Osteocyte (in vitro differentiated cells): ENCODE data around the gene TXNRD3. TPM values are rescaled to one million over a fixed set of nuclear protein-coding genes. Genes with fewer than 3 reads are reported as not detected.

Source experiments
- DNase-seq: peaks from one replicate; pipeline ENCODE4 v3.0.0; 2021; ENCODE audit warnings: mixed read lengths; ENCODE audit not compliant: unreplicated experiment; ENCODE audit errors: extremely low spot score
- H3K27ac Mint-ChIP-seq: one replicate; pipeline ENCODE4 v1.8.0; 2021; ENCODE audit warnings: mild to moderate bottlenecking, mixed read lengths; ENCODE audit not compliant: unreplicated experiment
- H3K27me3 Mint-ChIP-seq: one replicate; pipeline ENCODE4 v1.8.0; 2021; ENCODE audit warnings: mixed read lengths; ENCODE audit not compliant: unreplicated experiment
- H3K36me3 Mint-ChIP-seq: one replicate; pipeline ENCODE4 v1.8.0; 2021; ENCODE audit warnings: mixed read lengths; ENCODE audit not compliant: unreplicated experiment
- H3K4me1 Mint-ChIP-seq: one replicate; pipeline ENCODE4 v1.8.0; 2021; ENCODE audit warnings: mixed read lengths; ENCODE audit not compliant: unreplicated experiment
- H3K4me3 Mint-ChIP-seq: one replicate; pipeline ENCODE4 v1.8.0; 2021; ENCODE audit warnings: mild to moderate bottlenecking, moderate library complexity, mixed read lengths; ENCODE audit not compliant: unreplicated experiment
- H3K9me3 Mint-ChIP-seq: one replicate; pipeline ENCODE4 v1.8.0; 2021; ENCODE audit warnings: mixed read lengths; ENCODE audit not compliant: unreplicated experiment
- total RNA-seq: library from RNA; stranded (reverse); gene quantifications from 2 replicates; pipeline ENCODE4 v1.2.1, GENCODE V29; 2021
- TF ChIP-seq, protein P1 (sequence below): fragments of 200-600 bp; sonication (generic); IDR thresholded peaks from 2 replicates; pipeline ENCODE4 v1.5.0; 2021; ENCODE audit warnings: antibody characterized with exemption, mild to moderate bottlenecking, moderate library complexity

TXNRD3 gene
- total RNA-seq, 1 donor from 2014 or later, result 17.6 TPM

- TF ChIP-seq, protein P1, sequence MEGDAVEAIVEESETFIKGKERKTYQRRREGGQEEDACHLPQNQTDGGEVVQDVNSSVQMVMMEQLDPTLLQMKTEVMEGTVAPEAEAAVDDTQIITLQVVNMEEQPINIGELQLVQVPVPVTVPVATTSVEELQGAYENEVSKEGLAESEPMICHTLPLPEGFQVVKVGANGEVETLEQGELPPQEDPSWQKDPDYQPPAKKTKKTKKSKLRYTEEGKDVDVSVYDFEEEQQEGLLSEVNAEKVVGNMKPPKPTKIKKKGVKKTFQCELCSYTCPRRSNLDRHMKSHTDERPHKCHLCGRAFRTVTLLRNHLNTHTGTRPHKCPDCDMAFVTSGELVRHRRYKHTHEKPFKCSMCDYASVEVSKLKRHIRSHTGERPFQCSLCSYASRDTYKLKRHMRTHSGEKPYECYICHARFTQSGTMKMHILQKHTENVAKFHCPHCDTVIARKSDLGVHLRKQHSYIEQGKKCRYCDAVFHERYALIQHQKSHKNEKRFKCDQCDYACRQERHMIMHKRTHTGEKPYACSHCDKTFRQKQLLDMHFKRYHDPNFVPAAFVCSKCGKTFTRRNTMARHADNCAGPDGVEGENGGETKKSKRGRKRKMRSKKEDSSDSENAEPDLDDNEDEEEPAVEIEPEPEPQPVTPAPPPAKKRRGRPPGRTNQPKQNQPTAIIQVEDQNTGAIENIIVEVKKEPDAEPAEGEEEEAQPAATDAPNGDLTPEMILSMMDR, result no peak
- H3K36me3 Mint-ChIP-seq, result peaks cover 3% of the 10 kb centered on the region
- peak; percentile 74 for DNase-seq
- H3K27ac Mint-ChIP-seq, result no peak overlapping the region
- H3K4me3 Mint-ChIP-seq, result no peak overlapping the region
- H3K4me1 Mint-ChIP-seq, result no peaks in the 10 kb centered on the region
- peaks cover 13% of the 10 kb centered on the region for H3K9me3 Mint-ChIP-seq
- H3K27me3 Mint-ChIP-seq, result peaks cover 42% of the 10 kb centered on the region
Measured at GRCh38 chr3:126672340-126672739, 17.4 kb upstream of the TXNRD3 start.

DNA sequence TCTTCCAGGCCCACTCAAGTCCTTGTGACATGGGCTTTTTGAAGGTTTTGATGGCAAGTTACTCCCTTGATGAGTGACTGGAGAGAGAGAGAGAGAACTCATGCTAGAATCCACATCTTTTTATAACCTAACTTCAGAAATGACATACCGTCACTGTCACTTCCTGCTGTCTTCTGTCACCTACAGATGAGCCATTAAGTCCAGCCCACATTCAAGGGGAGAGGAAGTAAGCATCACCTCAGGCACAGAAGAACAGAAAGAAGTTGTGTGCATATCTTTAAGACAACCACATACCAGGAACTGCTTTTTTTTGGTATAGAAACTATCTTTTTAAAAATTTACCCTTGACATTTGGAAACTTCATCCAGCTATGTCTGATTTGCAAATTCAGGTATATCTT is 16.6 kb upstream of the TXNRD3 start:
- H3K4me1 Mint-ChIP-seq, result no peaks in the 10 kb centered on the region
- H3K36me3 Mint-ChIP-seq, result peaks cover 3% of the 10 kb centered on the region
- peaks cover 34% of the 10 kb centered on the region for H3K27me3 Mint-ChIP-seq
- no peak overlapping the region for H3K4me3 Mint-ChIP-seq
- DNase-seq, result no peak
- H3K27ac Mint-ChIP-seq, result no peak overlapping the region
- TF ChIP-seq, protein P1, result no peak
- H3K9me3 Mint-ChIP-seq, result peaks cover 13% of the 10 kb centered on the region

DNA sequence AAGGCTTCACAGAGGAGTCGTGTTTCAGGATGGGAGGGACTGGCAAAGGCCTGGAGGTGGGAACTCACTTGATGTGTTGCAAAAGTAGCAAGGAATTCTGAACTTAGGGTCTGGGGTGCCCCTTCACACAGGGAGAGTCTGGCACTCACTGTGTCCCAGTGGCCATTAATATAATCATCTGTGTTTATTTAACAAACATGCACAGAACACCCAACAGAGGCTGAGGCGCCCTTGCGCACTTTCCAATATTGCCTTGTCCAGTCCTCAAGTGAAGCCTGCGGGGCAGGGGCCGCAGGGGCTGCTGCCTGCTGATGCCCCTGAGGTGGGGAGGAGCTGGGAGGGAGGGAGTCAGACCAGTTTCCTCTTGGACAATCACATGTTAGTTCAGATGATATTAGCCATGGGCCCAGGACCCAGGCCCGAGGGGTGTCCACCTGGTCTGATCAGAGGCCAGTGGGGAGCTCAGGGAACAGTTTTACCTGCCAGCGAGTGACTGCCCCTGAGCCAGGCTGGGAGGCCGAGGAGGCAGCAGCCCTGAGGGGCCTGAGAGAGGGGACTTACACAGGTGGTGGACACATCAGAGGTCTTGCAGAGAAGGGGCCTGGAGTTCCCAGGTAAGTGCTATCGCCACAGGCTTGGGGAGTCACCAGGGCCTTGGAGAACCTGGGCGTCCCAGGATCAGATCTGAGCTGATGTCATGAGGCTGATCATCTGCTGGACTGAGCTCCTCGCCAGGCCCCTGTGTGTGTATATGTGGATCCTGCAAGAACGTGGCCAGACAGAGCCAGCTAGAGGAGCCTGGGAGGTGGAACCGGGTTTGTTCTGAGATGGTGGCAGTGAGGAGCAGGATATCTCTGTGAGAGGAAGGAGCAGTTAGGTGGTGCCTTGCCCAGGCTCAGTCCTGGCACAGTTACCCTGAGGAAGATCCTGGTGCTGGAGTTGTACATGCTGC is 13.8 kb upstream of the TXNRD3 start:
- TF ChIP-seq, protein P1, result no peak
- no peak for DNase-seq
- H3K9me3 Mint-ChIP-seq, result peaks cover under 1% of the 10 kb centered on the region
- H3K4me3 Mint-ChIP-seq, result no peak overlapping the region
- H3K4me1 Mint-ChIP-seq, result no peaks in the 10 kb centered on the region
- no peak overlapping the region for H3K27ac Mint-ChIP-seq
- no peaks in the 10 kb centered on the region for H3K36me3 Mint-ChIP-seq
- H3K27me3 Mint-ChIP-seq, result peaks cover 40% of the 10 kb centered on the region

GRCh38 chr3:126667631-126668449 is 12.9 kb upstream of the TXNRD3 start:
- Mint-ChIP-seq H3K36me3 (no peaks in the 10 kb centered on the region), H3K4me1 (no peaks in the 10 kb centered on the region), H3K9me3 (no peaks in the 10 kb centered on the region), H3K4me3 (no peak overlapping the region), H3K27ac (no peak overlapping the region), H3K27me3 (peaks cover 49% of the 10 kb centered on the region)
- TF ChIP-seq, protein P1, result no peak
- DNase-seq, result peak; percentile 78
